ENCODE results near the gene DPP6.
"Not testable (repeated sequence)": the region's sequence is repeated elsewhere in the genome, so short reads cannot be mapped to it uniquely, and the experiment has no call there.

Gene DPP6

GRCh38 chr7:154051643-154052529 lies at the start of gene DPP6:
Gene DPP6 (plus strand): TSS chr7:154052398.
- not testable (repeated sequence) for H3K4me1 ChIP-seq (ENCODE audit: control insufficient read depth in 1 of 2, insufficient read depth in 1 of 2, low read depth in 1 of 2, low read length in 1 of 2); H3K9me3 ChIP-seq; H3K27ac ChIP-seq; H3K36me3 ChIP-seq; H3K4me3 ChIP-seq (ENCODE audit: low read depth in 1 of 2, low read length in 1 of 2)
- H3K27me3 ChIP-seq, result peaks cover 40% of the 10 kb centered on the region

- not testable (repeated sequence) for H3K9me3 ChIP-seq; H3K27me3 ChIP-seq; H3K4me3 ChIP-seq (ENCODE audit: low read depth in 1 of 2, low read length in 1 of 2); H3K27ac ChIP-seq; H3K4me1 ChIP-seq (ENCODE audit: control insufficient read depth in 1 of 2, insufficient read depth in 1 of 2, low read depth in 1 of 2, low read length in 1 of 2); H3K36me3 ChIP-seq
These were observed 42.7 kb upstream of the DPP6 start for GRCh38 chr7:154009423-154009911.

- H3K4me3 ChIP-seq (ENCODE audit: low read depth in 1 of 2, low read length in 1 of 2), result not testable (repeated sequence)
These were observed 41.3 kb upstream of the DPP6 start for GRCh38 chr7:154010726-154011568.

GRCh38 chr7:154012800-154013199 lies 39.4 kb upstream of the DPP6 start:
- not testable (repeated sequence) for H3K27me3 ChIP-seq; H3K27ac ChIP-seq; H3K36me3 ChIP-seq; H3K9me3 ChIP-seq; H3K4me1 ChIP-seq (ENCODE audit: control insufficient read depth in 1 of 2, insufficient read depth in 1 of 2, low read depth in 1 of 2, low read length in 1 of 2); H3K4me3 ChIP-seq (ENCODE audit: low read depth in 1 of 2, low read length in 1 of 2)

More at GRCh38 chr7:154010726-154011568, 41.3 kb upstream of the DPP6 start:
- H3K9me3 ChIP-seq; H3K27ac ChIP-seq; H3K4me1 ChIP-seq (ENCODE audit: control insufficient read depth in 1 of 2, insufficient read depth in 1 of 2, low read depth in 1 of 2, low read length in 1 of 2); H3K27me3 ChIP-seq; H3K36me3 ChIP-seq: not testable (repeated sequence)

- H3K4me3 ChIP-seq (ENCODE audit: low read depth in 1 of 2, low read length in 1 of 2); H3K9me3 ChIP-seq; H3K36me3 ChIP-seq; H3K27ac ChIP-seq; H3K4me1 ChIP-seq (ENCODE audit: control insufficient read depth in 1 of 2, insufficient read depth in 1 of 2, low read depth in 1 of 2, low read length in 1 of 2); H3K27me3 ChIP-seq: not testable (repeated sequence)
These were observed 36.6 kb upstream of the DPP6 start for GRCh38 chr7:154015636-154016035.

GRCh38 chr7:154018354-154018753 lies 33.8 kb upstream of the DPP6 start:
- H3K4me1 ChIP-seq (ENCODE audit: control insufficient read depth in 1 of 2, insufficient read depth in 1 of 2, low read depth in 1 of 2, low read length in 1 of 2); H3K27ac ChIP-seq; H3K36me3 ChIP-seq; H3K9me3 ChIP-seq; H3K27me3 ChIP-seq; H3K4me3 ChIP-seq (ENCODE audit: low read depth in 1 of 2, low read length in 1 of 2): not testable (repeated sequence)

GRCh38 chr7:154027805-154028204 lies 24.4 kb upstream of the DPP6 start:
- not testable (repeated sequence) for H3K9me3 ChIP-seq; H3K4me1 ChIP-seq (ENCODE audit: control insufficient read depth in 1 of 2, insufficient read depth in 1 of 2, low read depth in 1 of 2, low read length in 1 of 2); H3K36me3 ChIP-seq; H3K27ac ChIP-seq; H3K27me3 ChIP-seq; H3K4me3 ChIP-seq (ENCODE audit: low read depth in 1 of 2, low read length in 1 of 2)

GRCh38 chr7:154030476-154031080 lies 21.6 kb upstream of the DPP6 start:
- not testable (repeated sequence) for H3K4me1 ChIP-seq (ENCODE audit: control insufficient read depth in 1 of 2, insufficient read depth in 1 of 2, low read depth in 1 of 2, low read length in 1 of 2); H3K4me3 ChIP-seq (ENCODE audit: low read depth in 1 of 2, low read length in 1 of 2); H3K27ac ChIP-seq; H3K36me3 ChIP-seq; H3K27me3 ChIP-seq; H3K9me3 ChIP-seq

GRCh38 chr7:154039466-154040165 lies 12.6 kb upstream of the DPP6 start:
- H3K36me3 ChIP-seq; H3K27me3 ChIP-seq; H3K4me1 ChIP-seq (ENCODE audit: control insufficient read depth in 1 of 2, insufficient read depth in 1 of 2, low read depth in 1 of 2, low read length in 1 of 2); H3K9me3 ChIP-seq; H3K27ac ChIP-seq; H3K4me3 ChIP-seq (ENCODE audit: low read depth in 1 of 2, low read length in 1 of 2): not testable (repeated sequence)

GRCh38 chr7:154050394-154050793 lies 1.8 kb upstream of the DPP6 start:
- not testable (repeated sequence) for H3K4me3 ChIP-seq (ENCODE audit: low read depth in 1 of 2, low read length in 1 of 2)

GRCh38 chr7:154051006-154051642 lies 1.1 kb upstream of the DPP6 start:
- H3K27ac ChIP-seq; H3K4me1 ChIP-seq (ENCODE audit: control insufficient read depth in 1 of 2, insufficient read depth in 1 of 2, low read depth in 1 of 2, low read length in 1 of 2); H3K9me3 ChIP-seq; H3K4me3 ChIP-seq (ENCODE audit: low read depth in 1 of 2, low read length in 1 of 2); H3K36me3 ChIP-seq: not testable (repeated sequence)
- peaks cover 40% of the 10 kb centered on the region for H3K27me3 ChIP-seq

More at GRCh38 chr7:154050394-154050793, 1.8 kb upstream of the DPP6 start:
- H3K36me3 ChIP-seq; H3K4me1 ChIP-seq (ENCODE audit: control insufficient read depth in 1 of 2, insufficient read depth in 1 of 2, low read depth in 1 of 2, low read length in 1 of 2); H3K27ac ChIP-seq; H3K9me3 ChIP-seq: not testable (repeated sequence)
- H3K27me3 ChIP-seq, result peaks cover 40% of the 10 kb centered on the region

GRCh38 chr7:154052530-154053252 lies 493 bp downstream of the DPP6 start:
- H3K4me1 ChIP-seq (ENCODE audit: control insufficient read depth in 1 of 2, insufficient read depth in 1 of 2, low read depth in 1 of 2, low read length in 1 of 2); H3K4me3 ChIP-seq (ENCODE audit: low read depth in 1 of 2, low read length in 1 of 2); H3K9me3 ChIP-seq; H3K36me3 ChIP-seq; H3K27ac ChIP-seq: not testable (repeated sequence)
- H3K27me3 ChIP-seq, result peaks cover 40% of the 10 kb centered on the region

Data from neutrophil (primary cell).